Activated naive CD8-positive, alpha-beta T cell treated with anti-CD3 and anti-CD28 coated beads, Interleukin-2, amount 50 U/mL, for 16 hours (primary cell): Measurements from ENCODE around the gene SF3B5.
"Not testable (repeated sequence)": the region's sequence is repeated elsewhere in the genome, so short reads cannot be mapped to it uniquely, and the experiment has no call there.

Experiments
- DNase-seq: peaks from one replicate; pipeline ENCODE4 v3.0.0-alpha.2; 2020; ENCODE audit warnings: low read depth, low spot score

SF3B5 gene

DNA sequence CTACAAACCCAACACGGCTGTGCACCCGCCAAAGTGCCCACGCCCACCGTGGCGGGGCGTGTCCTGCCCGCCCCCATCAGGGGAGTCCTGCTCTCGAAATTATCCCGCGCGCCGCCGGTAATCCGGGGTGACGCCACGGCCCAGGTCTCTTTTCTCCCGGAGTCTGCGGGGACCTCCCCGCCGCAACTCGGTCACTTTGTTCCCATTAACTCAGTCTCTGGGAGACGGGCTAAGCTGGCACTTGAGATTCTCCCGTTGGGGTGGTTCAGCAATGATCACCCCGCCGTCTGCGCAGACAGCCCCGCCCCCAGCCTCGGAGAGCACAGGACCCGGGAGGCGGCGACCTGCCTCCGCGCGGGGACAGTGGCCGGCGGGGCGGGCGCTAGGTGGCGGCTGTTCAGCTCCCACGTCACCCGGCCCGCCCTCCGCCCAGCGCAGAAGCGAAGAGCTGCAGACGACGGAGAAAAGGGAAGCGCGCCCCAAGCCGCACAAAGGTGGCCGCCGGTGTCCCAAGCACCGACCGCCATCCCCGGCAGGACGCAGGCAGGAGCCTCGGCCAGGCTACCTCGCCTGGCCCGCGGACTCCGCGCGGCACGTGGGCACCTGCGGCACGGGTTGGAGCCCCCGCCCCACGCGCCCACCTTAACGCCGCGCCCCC, 31.5 kb downstream of the SF3B5 start:
- DNase-seq = peak; percentile 74

- no peak for DNase-seq
These were observed 32.1 kb downstream of the SF3B5 start for GRCh38 chr6:144063246-144063743.

DNA sequence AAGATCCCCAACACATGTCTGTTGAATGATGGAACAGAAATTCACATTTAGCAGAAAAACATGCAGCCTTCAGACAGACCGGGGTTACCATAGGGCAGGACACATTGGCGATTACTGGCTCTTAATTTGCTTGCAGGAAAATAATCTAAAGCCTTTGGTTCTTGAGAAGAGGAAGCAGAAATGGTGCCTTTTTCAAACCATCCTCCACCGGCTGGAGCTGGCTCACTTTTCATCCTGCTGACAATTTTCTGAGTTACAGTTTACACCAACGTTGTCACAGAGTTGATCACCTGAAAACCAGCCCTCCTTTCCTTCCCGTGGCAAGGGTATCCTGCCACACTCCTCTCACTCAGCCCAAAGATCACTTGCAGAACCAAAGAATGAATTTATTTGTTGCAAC, 32.6 kb downstream of the SF3B5 start:
- DNase-seq = no peak

DNA sequence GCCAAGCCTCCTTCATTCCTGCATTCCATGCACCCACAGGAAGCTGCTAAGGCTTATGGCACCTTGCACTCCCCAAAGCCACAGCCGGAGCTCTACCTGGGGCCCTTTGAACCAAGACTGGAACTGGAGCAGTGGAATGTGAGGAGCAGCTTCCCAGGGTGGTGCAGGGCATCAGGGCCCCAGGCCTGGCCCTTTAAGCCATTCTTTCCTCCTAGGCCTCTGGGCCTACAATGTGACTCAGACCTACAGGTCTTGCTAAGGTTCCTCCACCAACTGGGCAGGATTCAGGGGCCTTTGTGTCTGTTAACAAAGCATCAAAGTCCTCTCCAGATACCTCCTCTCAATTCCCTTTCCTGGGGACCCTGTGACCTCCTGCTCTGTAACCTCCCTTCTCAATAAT, 36.2 kb downstream of the SF3B5 start:
- DNase-seq = no peak

DNA sequence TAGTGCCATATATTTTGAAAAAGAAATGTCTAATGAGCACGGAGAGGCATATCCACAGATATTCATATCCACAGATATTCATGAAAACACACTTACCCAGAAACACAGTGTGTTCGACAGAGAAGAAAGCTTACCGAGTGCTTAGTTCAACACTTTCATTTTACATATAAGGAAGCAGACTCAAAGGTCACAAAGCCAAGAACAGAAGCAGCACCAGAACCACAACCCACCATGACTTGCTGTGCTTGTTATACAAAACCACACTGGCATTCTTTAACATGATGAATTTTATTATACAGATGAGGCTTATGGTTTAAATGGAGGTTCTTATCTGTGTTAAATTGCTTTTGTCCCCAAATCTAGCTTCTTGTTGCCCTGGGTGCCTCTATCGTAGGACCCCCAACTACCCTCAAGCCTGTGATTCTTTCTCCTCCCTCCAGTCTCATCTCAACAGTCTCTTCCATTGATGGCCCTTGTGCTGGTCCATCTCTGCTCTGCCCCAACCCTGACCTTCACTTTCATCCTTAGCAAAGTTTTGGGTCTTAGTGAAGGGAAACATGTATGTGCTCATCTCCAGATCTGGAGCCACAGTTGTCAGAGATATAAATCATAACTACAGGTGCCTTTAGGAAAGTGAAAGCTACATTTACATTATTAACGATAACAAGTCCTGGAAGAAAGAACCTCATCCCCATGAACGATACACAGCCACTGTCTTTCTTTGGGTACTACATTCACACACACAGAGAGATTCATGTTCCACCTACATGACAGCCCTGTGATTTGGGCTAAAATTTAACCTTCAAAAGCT, 40.0 kb downstream of the SF3B5 start:
- no peak for DNase-seq

- DNase-seq = no peak
These were observed 41.8 kb downstream of the SF3B5 start for GRCh38 chr6:144053601-144054000.

DNA sequence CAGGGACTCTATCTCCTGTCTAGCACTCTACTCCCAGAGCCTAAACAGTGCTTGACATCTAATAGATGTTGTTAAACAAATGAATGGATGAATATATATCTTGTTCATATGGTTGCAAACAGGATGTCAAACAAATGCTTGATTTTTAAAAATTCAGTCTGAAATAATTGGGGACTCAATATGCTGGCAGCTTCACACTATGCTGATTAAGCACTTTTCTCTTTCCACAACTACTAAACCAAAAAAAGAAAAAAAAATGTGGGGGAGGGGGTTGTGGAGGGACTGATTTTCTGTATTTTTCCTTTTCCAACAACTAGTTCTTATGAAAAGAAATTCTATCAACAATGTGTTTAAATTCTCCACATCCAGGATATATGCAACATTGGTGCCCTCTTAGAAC, 42.9 kb downstream of the SF3B5 start:
- DNase-seq = no peak

DNA sequence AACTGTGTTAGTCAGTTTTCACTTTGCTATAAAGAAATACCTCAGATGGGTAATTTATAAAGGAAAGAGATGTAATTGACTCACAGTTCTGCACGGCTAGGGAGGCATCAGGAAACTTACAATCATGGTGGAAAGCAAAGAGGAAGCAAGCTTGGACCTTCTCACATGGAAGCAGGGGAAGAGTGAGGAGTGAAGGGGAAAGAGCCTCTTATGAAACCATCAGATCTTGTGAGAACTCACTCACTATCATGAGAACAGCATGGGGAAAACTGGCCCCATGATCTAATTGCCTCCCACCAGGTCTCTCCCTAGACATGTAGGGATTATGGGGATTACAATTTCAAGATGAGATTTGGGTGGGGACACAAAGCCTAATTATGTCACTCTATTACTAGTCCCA, 46.0 kb downstream of the SF3B5 start:
- no peak for DNase-seq

- no peak for DNase-seq
These were observed 47.7 kb downstream of the SF3B5 start for GRCh38 chr6:144047688-144048087.

GRCh38 chr6:144046672-144047071, 48.7 kb downstream of the SF3B5 start:
- not testable (repeated sequence) for DNase-seq

DNA sequence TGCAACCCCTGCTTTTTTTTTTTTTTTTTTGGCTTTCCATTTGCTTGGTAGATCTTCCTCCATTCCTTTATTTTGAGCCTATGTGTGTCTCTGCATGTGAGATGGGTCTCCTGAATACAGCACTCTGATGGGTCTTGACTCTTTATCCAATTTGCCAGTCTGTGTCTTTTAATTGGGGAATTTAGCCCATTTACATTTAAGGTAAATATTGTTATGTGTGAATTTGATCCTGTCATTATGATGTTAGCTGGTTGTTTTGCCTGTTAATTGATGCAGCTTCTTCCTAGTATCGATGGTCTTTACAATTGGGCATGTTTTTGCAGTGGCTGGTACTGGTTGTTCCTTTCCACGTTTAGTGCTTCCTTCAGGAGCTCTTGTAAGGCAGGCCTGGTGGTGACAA, 50.4 kb downstream of the SF3B5 start:
- not testable (repeated sequence) for DNase-seq
